D721Med (cell line): ENCODE results near the gene REEP2.
"Not testable (repeated sequence)": the region's sequence is repeated elsewhere in the genome, so short reads cannot be mapped to it uniquely, and the experiment has no call there.

Experiments
- DNase-seq: peaks from one replicate; pipeline ENCODE4 v3.0.0; 2011; ENCODE audit warnings: low spot score; ENCODE audit not compliant: insufficient read length
- FAIRE-seq: peaks from 2 replicates; lab custom pipeline; 2011; peaks lifted over from hg19 to GRCh38; lab: Jason Lieb, UNC
- CTCF ChIP-seq: IDR thresholded peaks from 2 replicates; pipeline ENCODE4 v1.5.1; 2012; ENCODE audit warnings: mild to moderate bottlenecking, control low read depth; ENCODE audit not compliant: insufficient read depth; ENCODE audit errors: missing control alignments

Gene REEP2

GRCh38 chr5:138438724-138439476 lies at the start of gene REEP2:
REEP2 (plus strand) TSS chr5:138439057; CDS start chr5:138439209, 152 bp downstream.
- no peak for TF ChIP-seq CTCF
- DNase-seq: no peak
- FAIRE-seq: no peak

- DNase-seq: no peak
- TF ChIP-seq CTCF: no peak
- FAIRE-seq: no peak
Observed at GRCh38 chr5:138389332-138389731, 49.5 kb upstream of the REEP2 start.

- DNase-seq, FAIRE-seq: not testable (repeated sequence)
Observed at GRCh38 chr5:138389911-138390310, 48.9 kb upstream of the REEP2 start.

- no peak for FAIRE-seq
- no peak for TF ChIP-seq CTCF
- DNase-seq: no peak
Observed at GRCh38 chr5:138391859-138392386, 46.9 kb upstream of the REEP2 start.

GRCh38 chr5:138402640-138403039 lies 36.2 kb upstream of the REEP2 start:
- no peak for DNase-seq
- no peak for FAIRE-seq
- no peak for TF ChIP-seq CTCF

GRCh38 chr5:138408023-138408422 lies 30.8 kb upstream of the REEP2 start:
- FAIRE-seq: peak; percentile 97

More at GRCh38 chr5:138408023-138408422, 30.8 kb upstream of the REEP2 start:
- no peak for TF ChIP-seq CTCF
- no peak for DNase-seq
